IMR-90 (cell line): ENCODE data around the gene ITPRIP. TPM values are rescaled to one million over a fixed set of nuclear protein-coding genes. Genes with fewer than 3 reads are reported as not detected.

Experiments
- MXI1 ChIP-seq: IDR thresholded peaks from 2 replicates; pipeline ENCODE4 v1.6.1; 2012; ENCODE audit warnings: low read depth, mild to moderate bottlenecking, low read length, moderate library complexity, borderline replicate concordance
- POLR2A ChIP-seq: IDR thresholded peaks from 2 replicates; pipeline ENCODE4 v1.6.1; 2012; ENCODE audit warnings: mild to moderate bottlenecking, low read depth, low read length
- polyA plus RNA-seq, 3 experiments: library from polyadenylated mRNA; depleted of rRNA; stranded (reverse); fragments of >200 nt; gene quantifications; 2 replicates each; pipeline ENCODE4 v1.2.3, GENCODE V29; 2012; ENCODE audit warnings: low replicate concordance in 1 of 3
- total RNA-seq: library from RNA; depleted of rRNA; stranded (reverse); fragments of >200 nt; gene quantifications from 2 replicates; pipeline ENCODE4 v1.2.3, GENCODE V29; 2012
- TF ChIP-seq, protein P1 (sequence below): conservative IDR thresholded peaks from 2 replicates; pipeline ENCODE4 v1.5.1; 2012; ENCODE audit warnings: mild to moderate bottlenecking, low read depth, low read length, improper control_type of control experiment

The ITPRIP gene
- total and polyA plus RNA-seq, 2 of the 4 experiments (the other 2 are of a cell fraction) = 7.5 to 31.9 TPM

DNA sequence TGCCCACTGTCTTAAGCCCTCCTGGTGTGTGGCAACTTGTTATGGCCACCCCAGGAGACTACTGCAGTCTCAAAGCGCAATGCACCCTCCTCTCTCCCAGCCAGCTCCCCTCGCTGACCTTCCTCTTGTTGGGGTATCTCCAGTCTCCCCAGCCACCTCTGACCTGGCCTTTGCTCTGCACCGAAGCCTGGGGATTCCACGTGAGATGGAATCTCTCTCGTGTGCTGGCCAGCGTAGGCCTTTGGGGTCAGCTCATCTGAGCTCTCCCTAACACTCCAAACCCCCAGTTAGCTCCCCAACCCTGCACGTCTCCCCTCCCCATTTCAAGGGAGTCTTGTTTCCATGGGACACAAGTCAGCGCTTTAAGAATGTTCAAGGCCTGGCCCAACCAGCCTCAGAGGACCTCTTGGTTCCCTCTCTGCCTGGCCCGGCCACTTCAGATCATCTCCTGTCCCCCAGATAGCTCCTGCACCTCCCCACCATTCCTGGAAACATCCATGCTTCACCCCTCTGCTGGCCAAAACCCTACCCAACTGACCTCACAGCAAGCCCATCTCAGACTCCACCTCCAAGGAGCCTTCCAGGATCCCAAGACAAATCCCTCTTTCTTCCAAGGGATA lies 11.2 kb downstream of the ITPRIP start (continued):
- TF ChIP-seq, protein P1, sequence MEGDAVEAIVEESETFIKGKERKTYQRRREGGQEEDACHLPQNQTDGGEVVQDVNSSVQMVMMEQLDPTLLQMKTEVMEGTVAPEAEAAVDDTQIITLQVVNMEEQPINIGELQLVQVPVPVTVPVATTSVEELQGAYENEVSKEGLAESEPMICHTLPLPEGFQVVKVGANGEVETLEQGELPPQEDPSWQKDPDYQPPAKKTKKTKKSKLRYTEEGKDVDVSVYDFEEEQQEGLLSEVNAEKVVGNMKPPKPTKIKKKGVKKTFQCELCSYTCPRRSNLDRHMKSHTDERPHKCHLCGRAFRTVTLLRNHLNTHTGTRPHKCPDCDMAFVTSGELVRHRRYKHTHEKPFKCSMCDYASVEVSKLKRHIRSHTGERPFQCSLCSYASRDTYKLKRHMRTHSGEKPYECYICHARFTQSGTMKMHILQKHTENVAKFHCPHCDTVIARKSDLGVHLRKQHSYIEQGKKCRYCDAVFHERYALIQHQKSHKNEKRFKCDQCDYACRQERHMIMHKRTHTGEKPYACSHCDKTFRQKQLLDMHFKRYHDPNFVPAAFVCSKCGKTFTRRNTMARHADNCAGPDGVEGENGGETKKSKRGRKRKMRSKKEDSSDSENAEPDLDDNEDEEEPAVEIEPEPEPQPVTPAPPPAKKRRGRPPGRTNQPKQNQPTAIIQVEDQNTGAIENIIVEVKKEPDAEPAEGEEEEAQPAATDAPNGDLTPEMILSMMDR = no peak
- TF ChIP-seq MXI1 (no peak), POLR2A (no peak)
